ENCODE measurements around the gene RNF182. TPM values are rescaled to one million over a fixed set of nuclear protein-coding genes. Genes with fewer than 3 reads are reported as not detected.

RNF182 gene
- total and polyA plus RNA-seq, 9 of the 15 experiments (the other 6 are each of a cell fraction or from before 2014, with no cell fraction given), result 12.8 to 22.8 (median 17.5) TPM

- FAIRE-seq (no peak), DNase-seq (ENCODE audit: extremely low read depth in 1 of 4, low spot score in 3 of 4) (no peak), ATAC-seq (no peak)
- H3K9me3 ChIP-seq (replicated peaks; ENCODE audit: control insufficient read depth, insufficient read depth, low read depth, low read length), result no peaks in the 10 kb centered on the region
- TF ChIP-seq ZNF79 (CRISPR knock-in tag; IDR thresholded peaks at IDR 0.05; ENCODE audit: low read depth) (no peak), MBD2 (IDR thresholded peaks at IDR 0.05; ENCODE audit: borderline replicate concordance, low read depth) (no peak), MCM7 (IDR thresholded peaks at IDR 0.05) (no peak), POLR2G (IDR thresholded peaks at IDR 0.05; ENCODE audit: low read depth, low read length) (no peak), DDX20 (tag; IDR thresholded peaks at IDR 0.05; ENCODE audit: low read depth) (no peak), PCBP1 (IDR thresholded peaks at IDR 0.05; ENCODE audit: low read depth, low read length, poor library complexity, severe bottlenecking) (no peak), CREB3L1 (IDR thresholded peaks at IDR 0.05; ENCODE audit: borderline replicate concordance, low read depth) (no peak), SMARCE1 (IDR thresholded peaks at IDR 0.05) (no peak), ZBED1 (IDR thresholded peaks at IDR 0.05) (no peak), ZNF518B (CRISPR knock-in tag; IDR thresholded peaks at IDR 0.05) (no peak), ARID4B (CRISPR knock-in tag; IDR thresholded peaks at IDR 0.05) (no peak), HDAC2 (IDR thresholded peaks at IDR 0.05) (no peak), TCFL5 (CRISPR knock-in tag; conservative IDR thresholded peaks at IDR 0.05) (no peak), TCF7 (IDR thresholded peaks at IDR 0.05; ENCODE audit: borderline replicate concordance) (no peak), ESRRA (IDR thresholded peaks at IDR 0.05; ENCODE audit: borderline replicate concordance, low read depth) (no peak)
- H3K36me3 ChIP-seq (ENCODE audit: control insufficient read depth, insufficient read depth, low read length), result no peaks in the 10 kb centered on the region
- H4K20me1 ChIP-seq (replicated peaks; ENCODE audit: control insufficient read depth, insufficient read depth, low read length), result no peaks in the 10 kb centered on the region
- intact Hi-C loops (cut with micrococcal nuclease) (no loop called here), in situ Hi-C loops (cut with MboI) (no loop called here)
- ChIA-PET CTCF (ENCODE audit: low intra/inter-chr PET ratio) (no interaction called here), POLR2A (interaction anchor here (0.7 to 4.2 kb wide), 2 partner anchors 13 to 463 kb away, joined by 3 to 30 read pairs; no protein-coding TSS in a partner anchor)
- H3K9ac ChIP-seq (ENCODE audit: insufficient read depth in 1 of 2, low read depth in 2 of 2, low read length in 2 of 2), result no peak overlapping the region
- 74% methylated on average over 3 of the region's 3 CpGs for WGBS (ENCODE audit: insufficient coverage, low coverage, missing lambda C conversion rate)
- H3K4me3 ChIP-seq, result no peak overlapping the region
- H2AFZ ChIP-seq (ENCODE audit: low read depth, low read length), result no peak overlapping the region
- BruUV-seq (replicated peaks), result no TSS peak
- H3K27me3 ChIP-seq (ENCODE audit: control insufficient read depth in 2 of 2, insufficient read depth in 2 of 2, low read length in 2 of 2), result no peaks in the 10 kb centered on the region
- no peak overlapping the region for H3K27ac ChIP-seq (ENCODE audit: extremely low read depth, low read depth, low read length)
- no peaks in the 10 kb centered on the region for H3K79me2 ChIP-seq (ENCODE audit: control insufficient read depth, insufficient read depth, low read length)
- H3K4me2 ChIP-seq (ENCODE audit: insufficient read depth, low read length), result no peak overlapping the region
- H3K4me1 ChIP-seq (replicated peaks in 1 of 2; ENCODE audit: control insufficient read depth in 2 of 2, insufficient read depth in 2 of 2, low read length in 2 of 2), result no peaks in the 10 kb centered on the region
- no peaks in the 10 kb centered on the region for H3K9me1 ChIP-seq (ENCODE audit: control insufficient read depth, insufficient read depth, low read length)
These were observed 76.1 kb downstream of the RNF182 start for GRCh38 chr6:14000901-14001300.
